Activated naive CD8-positive, alpha-beta T cell treated with anti-CD3 and anti-CD28 coated beads, Interleukin-2, amount 10 ng/mL, durations not matched to agents 7 days and 5 days (primary cell): ENCODE results near the gene BDKRB1. TPM values are rescaled to one million over a fixed set of nuclear protein-coding genes. Genes with fewer than 3 reads are reported as not detected.

ENCODE experiments used
- ATAC-seq: fragments of 150-1000 bp; cut with Tn5 transposase; one replicate; pipeline ENCODE4 v1.10.0; 2021; ENCODE audit warnings: low read depth, moderate library complexity
- POLR2A ChIA-PET: fragments of 350-600 bp; sonication (Branson Sonifier 250); formaldehyde crosslinking; loops from one replicate; lab custom pipeline; 2021; ENCODE audit warnings: antibody characterized with exemption; lab: Charles Lee
- DNase-seq: peaks from one replicate; pipeline ENCODE4 v3.0.0; 2021
- H3K27ac Mint-ChIP-seq: one replicate; pipeline ENCODE4 v1.8.0; 2022; ENCODE audit warnings: mild to moderate bottlenecking, mixed read lengths
- H3K27me3 Mint-ChIP-seq: one replicate; pipeline ENCODE4 v1.8.0; 2022; ENCODE audit warnings: mild to moderate bottlenecking, moderate library complexity, mixed read lengths
- H3K36me3 Mint-ChIP-seq: one replicate; pipeline ENCODE4 v1.8.0; 2021; ENCODE audit warnings: mild to moderate bottlenecking, mixed read lengths
- H3K4me1 Mint-ChIP-seq: one replicate; pipeline ENCODE4 v1.8.0; 2021; ENCODE audit warnings: mixed read lengths
- H3K4me3 Mint-ChIP-seq: one replicate; pipeline ENCODE4 v1.8.0; 2022; ENCODE audit warnings: mild to moderate bottlenecking, moderate library complexity, mixed read lengths
- H3K9me3 Mint-ChIP-seq: one replicate; pipeline ENCODE4 v1.8.0; 2021; ENCODE audit warnings: mixed read lengths
- total RNA-seq, 2 experiments: library from RNA; stranded (reverse); gene quantifications; one replicate each; pipeline ENCODE4 v1.2.3, GENCODE V29; 2021

BDKRB1 gene
- total RNA-seq, 2 experiments from 2014 or later: not detected

- no peak for DNase-seq
- H3K27me3 Mint-ChIP-seq: peaks cover 5% of the 10 kb centered on the region
- no peak for ATAC-seq
- no peaks in the 10 kb centered on the region for H3K36me3 Mint-ChIP-seq
- H3K27ac Mint-ChIP-seq: no peak overlapping the region
- H3K4me1 Mint-ChIP-seq: no peaks in the 10 kb centered on the region
- POLR2A ChIA-PET: no interaction called here
- no peaks in the 10 kb centered on the region for H3K9me3 Mint-ChIP-seq
- H3K4me3 Mint-ChIP-seq: no peak overlapping the region
Observed at GRCh38 chr14:96270565-96271420, 14.8 kb downstream of the BDKRB1 start.

- no peaks in the 10 kb centered on the region for H3K9me3 Mint-ChIP-seq
- no peaks in the 10 kb centered on the region for H3K4me1 Mint-ChIP-seq
- no peak overlapping the region for H3K4me3 Mint-ChIP-seq
- DNase-seq: no peak
- no peaks in the 10 kb centered on the region for H3K36me3 Mint-ChIP-seq
- H3K27ac Mint-ChIP-seq: no peak overlapping the region
- ATAC-seq: no peak
- H3K27me3 Mint-ChIP-seq: peaks cover 5% of the 10 kb centered on the region
- POLR2A ChIA-PET: no interaction called here
Observed at GRCh38 chr14:96271421-96271762, 15.4 kb downstream of the BDKRB1 start.

DNA sequence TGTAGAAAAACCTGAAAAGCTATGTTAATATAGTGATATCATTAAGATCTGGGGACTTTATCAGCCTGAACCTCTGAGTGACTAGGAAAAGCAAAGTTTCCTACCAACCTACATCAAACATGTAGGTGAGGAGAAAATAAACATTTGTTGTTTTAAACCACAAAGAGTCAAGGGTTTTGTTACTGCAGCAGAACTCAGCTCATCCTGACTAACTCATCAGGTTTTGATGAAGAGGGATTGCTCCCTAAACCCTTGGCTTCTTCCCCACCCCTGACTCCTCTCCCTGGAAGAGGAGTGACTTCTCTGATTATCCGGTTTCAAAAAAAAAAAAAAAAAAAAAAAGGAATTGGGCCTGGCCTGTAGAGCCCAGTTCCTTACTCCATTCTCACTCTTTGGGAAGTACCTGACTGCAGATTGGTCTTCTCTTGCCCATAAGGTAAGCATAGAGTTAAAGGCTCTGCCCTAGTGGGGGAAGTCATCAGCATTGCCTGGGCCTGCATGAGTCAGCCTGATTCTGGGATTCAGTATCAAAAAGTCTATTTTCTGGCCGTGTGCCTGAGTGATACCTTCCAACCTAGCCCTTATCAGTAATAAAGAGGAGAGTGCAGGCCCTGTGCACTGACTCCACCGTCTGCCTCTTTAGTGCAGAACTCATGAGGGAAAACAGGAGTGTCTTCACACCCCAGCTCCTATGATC lies 16.9 kb downstream of the BDKRB1 start:
- POLR2A ChIA-PET: no interaction called here

DNA sequence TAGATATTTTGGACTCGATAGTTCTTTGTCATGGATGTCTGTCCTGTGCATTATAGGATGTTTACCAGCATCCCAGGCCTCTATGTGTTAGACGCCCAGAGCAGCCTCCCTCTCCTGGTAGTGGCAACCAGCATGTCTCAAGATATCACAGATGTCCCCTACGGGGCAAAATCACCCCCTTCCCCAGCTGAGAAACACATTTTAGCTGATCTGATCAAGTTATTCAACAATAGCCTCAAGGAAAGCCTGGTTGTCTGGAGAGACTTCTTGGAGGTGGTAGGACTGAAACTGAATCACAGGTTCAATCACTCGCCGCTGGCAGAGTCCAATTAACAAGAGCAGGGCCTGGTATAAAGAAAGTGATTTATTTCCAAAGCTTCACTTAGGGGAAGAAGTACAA lies 17.6 kb downstream of the BDKRB1 start:
- Mint-ChIP-seq H3K9me3 (peaks cover 2% of the 10 kb centered on the region), H3K4me3 (no peak overlapping the region), H3K27ac (no peak overlapping the region), H3K4me1 (no peaks in the 10 kb centered on the region), H3K36me3 (no peaks in the 10 kb centered on the region), H3K27me3 (peaks cover 5% of the 10 kb centered on the region)
- no peak for DNase-seq
- POLR2A ChIA-PET: no interaction called here
- no peak for ATAC-seq

More for the DNA sequence above, 16.9 kb downstream of the BDKRB1 start:
- Mint-ChIP-seq H3K4me1 (no peaks in the 10 kb centered on the region), H3K27ac (no peak overlapping the region), H3K27me3 (peaks cover 5% of the 10 kb centered on the region), H3K9me3 (no peaks in the 10 kb centered on the region), H3K36me3 (no peaks in the 10 kb centered on the region), H3K4me3 (no peak overlapping the region)
- DNase-seq (no peak), ATAC-seq (no peak)

DNA sequence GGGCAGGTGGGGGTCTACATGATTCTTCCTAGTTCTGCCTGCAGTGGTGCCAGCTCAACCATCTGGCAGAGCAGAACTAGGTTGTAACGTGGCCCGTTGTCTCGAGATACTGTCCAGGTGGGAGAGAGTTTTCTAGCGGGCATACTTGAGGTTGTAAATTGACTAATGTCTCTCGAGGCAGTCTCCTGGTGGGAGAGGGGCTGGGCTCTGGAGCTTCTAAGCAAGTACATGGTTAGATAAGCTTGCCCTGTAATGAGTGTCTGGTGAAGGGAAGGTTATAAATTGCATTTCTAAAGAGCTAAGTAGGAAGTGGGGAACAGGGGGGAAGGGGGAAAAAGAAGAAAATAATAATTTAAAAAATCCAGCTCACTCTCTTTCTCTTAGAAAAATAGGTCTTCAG lies 18.1 kb downstream of the BDKRB1 start:
- peaks cover 5% of the 10 kb centered on the region for H3K27me3 Mint-ChIP-seq
- no peaks in the 10 kb centered on the region for H3K4me1 Mint-ChIP-seq
- POLR2A ChIA-PET: no interaction called here

DNA sequence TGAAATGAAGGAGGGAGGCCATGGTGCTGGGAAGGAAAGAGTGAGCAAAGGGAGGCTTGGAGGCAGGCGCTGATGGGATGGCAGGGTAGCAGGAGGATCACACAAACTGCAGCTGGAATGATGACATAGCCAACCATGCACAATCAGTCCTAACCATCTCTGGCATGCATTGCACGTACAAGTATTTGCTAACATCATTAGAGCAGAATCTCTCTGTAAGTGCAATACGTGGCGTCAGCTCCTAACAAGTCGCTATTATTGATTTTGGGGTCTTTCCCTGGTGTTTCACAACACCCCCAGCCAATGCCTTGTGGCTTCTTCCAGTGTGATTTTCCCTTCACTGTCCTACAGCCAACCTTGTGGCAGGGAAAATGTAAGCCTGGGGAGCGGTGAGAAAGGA lies 18.5 kb downstream of the BDKRB1 start:
- no peaks in the 10 kb centered on the region for H3K4me1 Mint-ChIP-seq

More for the DNA sequence above, 18.1 kb downstream of the BDKRB1 start:
- DNase-seq (no peak), ATAC-seq (no peak)
- no peak overlapping the region for H3K27ac Mint-ChIP-seq
- H3K9me3 Mint-ChIP-seq: peaks cover 5% of the 10 kb centered on the region
- no peak overlapping the region for H3K4me3 Mint-ChIP-seq
- H3K36me3 Mint-ChIP-seq: peaks cover under 1% of the 10 kb centered on the region

GRCh38 chr14:96275177-96276112 lies 19.4 kb downstream of the BDKRB1 start:
- peak; percentile 75 for DNase-seq
- POLR2A ChIA-PET: no interaction called here
- Mint-ChIP-seq H3K27me3 (peaks cover 5% of the 10 kb centered on the region), H3K36me3 (peaks cover 3% of the 10 kb centered on the region), H3K27ac (no peak overlapping the region), H3K4me1 (no peaks in the 10 kb centered on the region), H3K9me3 (peaks cover 5% of the 10 kb centered on the region), H3K4me3 (no peak overlapping the region)
- ATAC-seq: peak; percentile 47

More for the DNA sequence above, 18.5 kb downstream of the BDKRB1 start:
- DNase-seq (no peak), ATAC-seq (no peak)
- H3K36me3 Mint-ChIP-seq: peaks cover 3% of the 10 kb centered on the region
- POLR2A ChIA-PET: no interaction called here
- H3K27me3 Mint-ChIP-seq: peaks cover 5% of the 10 kb centered on the region
- H3K9me3 Mint-ChIP-seq: peaks cover 5% of the 10 kb centered on the region
- no peak overlapping the region for H3K27ac Mint-ChIP-seq
- no peak overlapping the region for H3K4me3 Mint-ChIP-seq

DNA sequence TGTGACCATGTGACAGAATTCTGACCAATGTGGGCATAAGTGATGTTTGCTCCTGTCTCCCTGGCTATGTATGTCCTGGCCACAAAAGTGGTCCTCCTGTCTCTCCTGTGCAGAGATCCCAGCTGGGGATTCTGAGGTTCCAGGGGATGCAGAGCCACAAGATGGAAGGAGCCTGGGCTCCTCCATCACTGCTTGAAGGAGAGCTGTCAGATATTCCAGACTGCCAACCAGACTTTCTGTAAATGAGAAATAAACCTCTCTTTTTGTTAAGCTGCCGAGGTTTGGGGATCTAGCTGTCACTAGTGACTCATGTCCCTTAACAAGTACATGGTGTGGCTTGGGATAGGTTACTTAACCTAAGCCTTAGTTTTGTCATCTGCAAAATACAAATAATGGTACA lies 21.9 kb downstream of the BDKRB1 start:
- POLR2A ChIA-PET: no interaction called here
- DNase-seq: no peak

GRCh38 chr14:96279564-96279963 lies 23.6 kb downstream of the BDKRB1 start:
- Mint-ChIP-seq H3K9me3 (peaks cover 5% of the 10 kb centered on the region), H3K36me3 (peaks cover 4% of the 10 kb centered on the region), H3K27me3 (peaks cover 5% of the 10 kb centered on the region), H3K27ac (no peak overlapping the region), H3K4me3 (no peak overlapping the region), H3K4me1 (peaks cover 1% of the 10 kb centered on the region)
- ATAC-seq (no peak), DNase-seq (no peak)
- POLR2A ChIA-PET: no interaction called here

More for the DNA sequence above, 21.9 kb downstream of the BDKRB1 start:
- no peak for ATAC-seq
- H3K36me3 Mint-ChIP-seq: peaks cover 3% of the 10 kb centered on the region
- no peak overlapping the region for H3K4me3 Mint-ChIP-seq
- no peaks in the 10 kb centered on the region for H3K4me1 Mint-ChIP-seq
- no peak overlapping the region for H3K27ac Mint-ChIP-seq
- H3K27me3 Mint-ChIP-seq: peaks cover 5% of the 10 kb centered on the region
- H3K9me3 Mint-ChIP-seq: peaks cover 5% of the 10 kb centered on the region

DNA sequence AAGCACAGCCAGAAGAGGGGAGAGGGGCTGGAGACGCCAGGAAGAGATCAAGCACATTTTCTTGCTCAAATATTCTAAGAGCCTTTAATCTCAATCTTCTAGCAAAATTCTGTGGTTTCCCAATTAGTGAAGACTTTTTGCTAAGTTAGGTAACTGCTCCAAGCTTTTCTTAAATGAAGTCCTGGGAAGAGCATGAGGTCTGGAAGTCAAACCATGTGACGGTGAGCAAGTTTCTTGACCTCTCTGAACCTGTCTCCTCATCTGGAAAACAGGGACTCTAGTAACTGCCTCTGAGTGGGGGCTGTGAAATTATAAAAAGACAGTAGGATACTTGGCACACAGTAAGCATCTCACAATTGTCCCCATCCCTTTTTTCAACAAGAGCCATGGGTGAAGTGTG lies 24.1 kb downstream of the BDKRB1 start:
- no peak overlapping the region for H3K4me3 Mint-ChIP-seq
- POLR2A ChIA-PET: no interaction called here
- peaks cover 5% of the 10 kb centered on the region for H3K9me3 Mint-ChIP-seq
- H3K27ac Mint-ChIP-seq: no peak overlapping the region
- no peak for DNase-seq
- H3K27me3 Mint-ChIP-seq: peaks cover 5% of the 10 kb centered on the region
- ATAC-seq: no peak
- H3K36me3 Mint-ChIP-seq: peaks cover 4% of the 10 kb centered on the region
- peaks cover 1% of the 10 kb centered on the region for H3K4me1 Mint-ChIP-seq

DNA sequence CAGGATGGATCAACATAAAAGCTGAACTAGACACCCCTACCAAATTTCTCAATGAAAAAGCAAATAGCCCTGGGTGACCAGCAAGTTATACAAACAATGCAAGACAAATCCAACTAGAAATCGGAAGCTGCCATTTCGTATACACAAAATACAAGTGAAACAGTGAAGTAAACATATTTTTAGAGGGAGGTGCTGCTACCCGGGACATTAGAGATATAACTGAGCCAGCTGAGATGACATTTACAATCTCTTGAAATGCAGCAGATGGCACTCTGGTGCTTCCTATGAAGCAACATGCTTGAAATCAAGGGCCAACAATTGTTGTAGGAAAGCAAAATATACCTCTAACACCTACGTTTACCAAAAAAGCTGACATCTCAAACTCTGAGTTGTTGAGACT lies 25.5 kb downstream of the BDKRB1 start:
- no peak for DNase-seq
- no peak for ATAC-seq
- no peak overlapping the region for H3K27ac Mint-ChIP-seq
- POLR2A ChIA-PET: no interaction called here
- peaks cover 1% of the 10 kb centered on the region for H3K4me1 Mint-ChIP-seq
- H3K27me3 Mint-ChIP-seq: no peaks in the 10 kb centered on the region
- H3K4me3 Mint-ChIP-seq: no peak overlapping the region
- peaks cover 5% of the 10 kb centered on the region for H3K9me3 Mint-ChIP-seq
- peaks cover 4% of the 10 kb centered on the region for H3K36me3 Mint-ChIP-seq

DNA sequence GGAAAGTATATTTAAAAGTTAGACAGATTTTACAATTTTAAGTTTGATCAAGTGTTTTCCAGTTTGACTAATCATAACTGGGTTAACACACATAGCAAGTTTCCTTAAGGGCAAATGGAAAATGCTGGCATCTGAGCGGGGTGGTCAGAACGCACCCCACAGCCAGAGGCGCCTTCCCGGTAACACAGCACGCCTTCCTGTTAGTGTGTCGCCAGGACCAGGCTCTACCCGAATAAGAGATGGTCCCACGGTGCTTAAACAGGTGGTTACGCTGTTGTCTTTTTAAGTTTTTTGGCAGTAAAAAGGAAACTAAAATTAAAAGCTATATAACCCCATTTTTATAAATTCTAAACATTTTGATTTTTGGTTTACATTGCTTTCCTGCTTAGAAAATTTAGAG lies 28.0 kb downstream of the BDKRB1 start:
- H3K27me3 Mint-ChIP-seq: no peaks in the 10 kb centered on the region
- no peak overlapping the region for H3K27ac Mint-ChIP-seq
- H3K36me3 Mint-ChIP-seq: peaks cover 6% of the 10 kb centered on the region
- H3K4me3 Mint-ChIP-seq: no peak overlapping the region
- POLR2A ChIA-PET: no interaction called here
- DNase-seq (no peak), ATAC-seq (no peak)
- H3K4me1 Mint-ChIP-seq: peaks cover 1% of the 10 kb centered on the region
- H3K9me3 Mint-ChIP-seq: no peaks in the 10 kb centered on the region

GRCh38 chr14:96284430-96284829 lies 28.4 kb downstream of the BDKRB1 start:
- peaks cover 4% of the 10 kb centered on the region for H3K36me3 Mint-ChIP-seq
- DNase-seq: no peak
- H3K4me1 Mint-ChIP-seq: peaks cover 1% of the 10 kb centered on the region
- H3K27ac Mint-ChIP-seq: no peak overlapping the region
- H3K4me3 Mint-ChIP-seq: no peak overlapping the region
- no peaks in the 10 kb centered on the region for H3K27me3 Mint-ChIP-seq
- no peaks in the 10 kb centered on the region for H3K9me3 Mint-ChIP-seq
- POLR2A ChIA-PET: no interaction called here
- ATAC-seq: no peak
